ENCODE measurements around the gene ACVR1C.
A peak's percentile ranks its signal among the peaks of the same experiment; 100 is the strongest.
"Not testable (repeated sequence)": the region's sequence is repeated elsewhere in the genome, so short reads cannot be mapped to it uniquely, and the experiment has no call there.

Gene ACVR1C

DNA sequence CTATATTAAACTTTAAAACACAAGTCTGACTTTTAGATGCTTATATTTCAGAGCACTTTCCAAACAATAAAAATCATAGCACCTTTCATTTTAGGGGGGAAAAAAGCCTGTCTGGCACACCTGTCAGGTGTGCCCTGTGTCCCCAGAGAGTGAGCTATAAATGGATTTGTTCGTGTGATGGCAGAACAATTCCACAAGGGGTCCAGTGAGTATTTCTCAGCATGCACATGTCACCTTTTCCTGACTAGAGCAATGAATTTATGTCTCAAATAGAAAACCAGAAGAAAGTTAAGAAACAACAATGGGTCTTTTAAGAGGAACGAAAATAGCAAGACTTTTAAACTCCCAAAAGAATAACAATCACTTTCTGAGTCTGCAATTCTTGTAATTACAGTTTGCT, 55.9 kb downstream of the ACVR1C start:
- no peak for DNase-seq

DNA sequence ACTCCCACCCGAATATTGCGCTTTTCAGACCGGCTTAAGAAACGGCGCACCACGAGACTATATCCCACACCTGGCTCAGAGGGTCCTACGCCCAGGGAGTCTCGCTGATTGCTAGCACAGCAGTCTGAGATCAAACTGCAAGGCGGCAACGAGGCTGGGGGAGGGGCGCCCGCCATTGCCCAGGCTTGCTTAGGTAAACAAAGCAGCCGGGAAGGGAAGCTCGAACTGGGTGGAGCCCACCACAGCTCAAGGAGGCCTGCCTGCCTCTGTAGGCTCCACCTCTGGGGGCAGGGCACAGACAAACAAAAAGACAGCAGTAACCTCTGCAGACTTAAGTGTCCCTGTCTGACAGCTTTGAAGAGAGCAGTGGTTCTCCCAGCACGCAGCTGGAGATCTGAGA, 62.0 kb downstream of the ACVR1C start:
- not testable (repeated sequence) for DNase-seq

DNA sequence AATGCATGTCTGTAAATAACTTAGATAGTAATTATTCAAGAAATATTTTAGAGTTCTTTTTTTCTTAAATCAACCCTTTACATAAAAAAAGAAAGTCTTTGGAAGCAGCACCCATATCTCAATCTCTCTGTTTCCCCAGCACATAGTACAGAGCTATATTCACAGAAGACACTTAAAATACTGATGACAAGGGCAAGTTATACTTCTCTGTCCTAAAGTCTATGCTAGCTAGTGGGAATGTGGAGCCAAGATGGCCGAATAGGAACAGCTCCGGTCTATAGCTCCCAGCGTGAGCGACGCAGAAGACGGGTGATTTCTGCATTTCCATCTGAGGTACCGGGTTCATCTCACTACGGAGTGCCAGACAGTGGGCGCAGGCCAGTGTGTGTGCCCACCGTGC, 62.6 kb downstream of the ACVR1C start:
- not testable (repeated sequence) for DNase-seq

DNA sequence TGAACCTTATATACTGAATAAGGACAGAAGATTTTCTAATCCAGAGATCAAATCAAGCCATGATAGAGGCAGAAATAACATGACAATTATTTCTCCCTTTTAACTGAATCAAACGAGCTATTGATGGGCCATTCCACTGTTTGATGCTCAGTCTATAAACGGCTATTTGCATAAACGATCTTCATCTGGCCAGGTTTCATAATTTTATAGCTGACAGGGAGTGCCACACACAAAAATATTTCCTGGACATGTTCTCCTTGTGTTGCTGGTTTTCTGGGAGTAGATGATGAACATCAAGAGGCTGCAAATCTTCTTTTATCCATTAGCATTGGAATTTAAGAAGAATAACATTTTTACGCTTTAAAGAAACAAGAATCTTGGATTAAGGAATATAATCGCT, 63.1 kb downstream of the ACVR1C start:
- no peak for DNase-seq

DNA sequence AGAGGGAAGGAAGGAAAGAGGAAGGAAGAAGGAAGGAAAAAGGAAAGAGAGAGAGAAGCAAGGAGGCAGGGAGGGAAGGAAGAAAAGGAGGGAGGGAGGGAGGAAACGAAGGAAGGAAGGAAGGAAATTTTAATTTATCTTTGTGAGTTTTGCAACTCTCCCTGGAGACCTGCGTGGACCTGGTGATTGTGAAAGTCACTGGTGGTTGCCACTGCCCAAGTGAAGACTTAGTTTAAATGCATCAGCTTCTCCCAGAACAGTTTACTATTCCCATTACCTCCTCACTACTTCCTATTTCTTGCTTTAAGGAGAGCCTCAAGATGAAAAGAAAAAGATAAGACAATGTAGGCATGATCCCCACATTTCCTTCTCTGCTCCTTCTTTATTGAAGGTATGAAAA, 68.8 kb downstream of the ACVR1C start:
- no peak for DNase-seq

DNA sequence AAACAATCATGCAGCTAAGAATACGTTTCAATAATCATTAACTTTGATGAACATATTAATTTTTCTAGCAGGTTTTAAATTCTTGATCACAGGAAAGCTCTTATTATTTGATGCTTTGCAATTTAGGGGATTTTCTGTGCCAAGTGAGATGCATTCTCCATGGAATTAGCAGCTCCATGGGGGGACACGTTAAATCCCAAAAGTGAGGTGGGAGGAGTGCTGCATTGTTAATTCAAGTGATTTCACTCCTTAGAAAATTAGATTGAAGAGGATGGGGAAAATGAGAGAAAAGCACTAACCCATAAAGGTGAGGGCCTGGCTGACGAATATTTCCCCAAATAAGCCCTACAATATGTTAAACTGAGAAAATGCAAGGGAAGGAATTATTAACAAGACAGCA, 69.2 kb downstream of the ACVR1C start:
- no peak for DNase-seq

DNA sequence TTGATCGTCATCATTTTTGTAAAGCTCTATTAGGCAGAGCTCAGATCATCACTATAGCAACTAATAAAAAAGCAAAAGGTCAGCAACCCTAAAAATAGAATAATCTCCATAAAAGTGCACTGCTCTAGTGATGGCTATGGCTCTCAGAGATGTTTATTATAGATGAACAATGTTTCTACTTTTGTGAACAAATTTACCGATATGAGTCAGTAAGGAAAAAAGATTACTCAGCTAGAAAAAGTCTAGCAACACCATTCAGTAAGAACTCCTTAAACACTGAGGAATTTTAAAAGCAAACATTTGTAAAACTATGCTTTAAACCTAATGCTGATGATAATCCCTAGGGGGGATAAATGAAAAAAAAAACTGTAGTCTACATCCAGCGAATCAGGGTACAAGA, 69.6 kb downstream of the ACVR1C start:
- DNase-seq, result peak; percentile 20

DNA sequence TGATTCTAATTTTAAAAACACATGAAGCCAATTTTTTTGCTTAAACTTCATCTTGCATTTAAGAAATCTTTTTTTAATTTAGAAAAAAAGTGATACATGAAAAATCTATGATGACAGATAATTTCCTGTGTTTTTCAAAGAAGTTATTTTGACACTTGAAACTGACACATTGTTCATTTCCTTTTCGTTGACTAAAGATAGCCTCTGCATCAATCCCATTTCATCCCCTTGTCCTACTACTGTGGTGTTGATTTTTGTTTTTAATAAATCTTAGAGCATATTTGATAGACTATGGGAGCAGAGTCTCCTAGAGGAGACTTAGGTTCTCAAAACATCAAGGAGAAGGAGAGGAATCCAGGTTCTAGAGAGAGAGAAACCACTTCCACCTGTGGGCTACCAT, 70.9 kb downstream of the ACVR1C start:
- no peak for DNase-seq

DNA sequence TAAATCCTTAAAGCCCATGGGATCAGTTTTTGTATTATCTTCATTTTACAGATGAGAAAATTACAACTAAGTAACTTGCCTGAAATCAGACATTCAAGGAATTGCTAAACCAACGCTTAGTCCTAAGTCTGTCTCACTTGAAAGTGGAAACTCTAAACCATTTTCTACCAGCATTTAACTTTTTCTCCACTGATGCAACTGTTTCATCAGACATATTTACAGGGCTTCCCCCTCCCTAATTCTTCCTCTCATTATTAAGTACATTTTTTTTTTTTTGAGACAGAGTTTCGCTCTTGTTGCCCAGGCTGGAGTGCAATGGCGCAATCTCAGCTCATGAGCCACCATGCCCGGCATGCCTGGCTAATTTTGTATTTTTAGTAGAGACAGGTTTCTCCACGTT, 88.6 kb downstream of the ACVR1C start:
- DNase-seq, result no peak

DNA sequence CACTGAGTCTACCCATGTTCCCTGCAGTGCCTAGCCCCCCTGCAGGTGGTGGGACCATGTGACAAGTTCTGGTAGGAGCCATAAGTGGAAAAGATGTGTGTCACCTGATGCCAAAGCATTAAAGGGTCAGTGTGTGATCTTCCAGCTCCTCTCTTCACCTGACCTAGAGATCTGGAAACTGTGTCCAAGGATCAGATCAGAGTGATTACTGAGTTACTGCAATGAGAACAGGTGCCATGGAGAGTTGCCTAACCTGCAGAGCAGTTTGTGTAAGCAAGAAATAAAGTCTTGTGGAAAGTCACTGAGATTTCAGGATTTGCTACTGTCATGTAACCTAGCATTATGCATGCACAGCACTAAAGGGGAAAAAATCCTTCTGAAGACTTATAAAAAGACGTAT, 90.6 kb downstream of the ACVR1C start:
- DNase-seq, result no peak

DNA sequence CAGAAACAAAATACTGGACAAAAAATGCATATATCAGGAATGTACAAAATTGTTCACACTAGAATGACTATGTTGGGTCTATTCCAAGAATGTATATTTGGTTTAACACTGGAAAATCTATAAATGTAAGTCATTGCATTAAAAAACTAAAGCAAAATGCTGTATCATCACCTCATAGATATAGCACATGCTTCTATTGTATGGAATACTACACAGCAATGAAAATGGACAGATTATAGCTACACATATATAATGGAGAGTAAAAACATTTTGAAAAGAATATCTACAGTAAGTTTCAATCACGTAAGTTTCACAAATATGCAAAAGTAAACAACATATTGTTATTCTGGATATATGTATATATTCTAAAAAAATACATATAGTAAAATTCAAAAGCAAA, 91.8 kb downstream of the ACVR1C start:
- DNase-seq, result no peak

DNA sequence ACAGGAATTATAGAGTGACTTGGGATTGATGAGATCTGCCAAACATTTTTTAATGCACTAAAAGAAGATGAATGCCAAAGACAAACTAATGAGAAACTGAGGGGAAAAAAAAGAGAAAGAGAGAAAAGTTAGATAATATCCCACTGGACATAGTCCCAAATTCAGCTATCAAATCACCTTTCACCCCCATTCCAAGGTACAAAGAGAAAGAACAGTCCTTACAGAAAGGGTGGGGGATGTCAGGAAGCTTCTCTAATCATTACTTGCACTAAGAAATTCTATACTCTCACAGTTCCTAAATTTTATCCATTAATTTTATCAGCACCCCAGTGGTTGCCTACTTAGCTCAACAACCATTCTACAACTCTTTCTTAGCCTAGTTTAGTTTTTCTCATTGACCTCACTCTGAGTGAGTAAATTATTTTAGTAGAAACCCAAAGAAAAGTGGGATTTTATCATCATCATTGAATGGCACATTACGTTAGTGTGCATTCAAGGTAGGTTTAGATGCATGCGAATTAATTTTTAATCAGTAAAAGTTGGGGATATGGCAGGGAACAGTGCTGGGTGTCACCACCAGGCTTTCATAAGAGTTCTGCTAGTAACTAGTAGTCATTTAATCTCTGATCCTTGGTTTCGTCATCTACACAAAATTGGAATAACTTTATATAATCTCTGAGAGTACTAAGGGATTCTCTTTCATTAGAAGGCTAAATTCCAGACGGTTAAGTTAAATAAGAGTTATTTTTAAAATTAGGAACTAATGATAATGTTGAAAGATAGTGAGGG, 99.5 kb downstream of the ACVR1C start:
- DNase-seq, result no peak

DNA sequence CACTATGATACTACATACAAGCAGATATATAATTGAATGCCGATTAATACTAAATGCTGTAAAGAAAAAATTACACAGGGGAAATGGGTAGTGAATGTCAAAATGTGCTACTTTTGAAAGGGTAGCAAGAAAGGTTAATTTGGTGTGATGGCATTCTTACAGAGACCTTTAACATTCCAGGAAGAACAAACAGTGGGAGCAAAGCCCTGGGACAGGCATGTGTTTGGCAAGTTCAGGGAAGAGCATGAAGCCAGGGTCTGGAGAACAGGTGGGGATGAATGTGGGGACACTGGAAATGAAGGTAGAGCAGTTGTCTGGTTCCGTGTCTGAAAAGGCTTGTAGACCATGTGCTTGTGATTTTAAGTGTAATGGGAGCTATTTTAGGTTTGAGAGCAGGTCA, 102.6 kb downstream of the ACVR1C start:
- DNase-seq, result no peak

DNA sequence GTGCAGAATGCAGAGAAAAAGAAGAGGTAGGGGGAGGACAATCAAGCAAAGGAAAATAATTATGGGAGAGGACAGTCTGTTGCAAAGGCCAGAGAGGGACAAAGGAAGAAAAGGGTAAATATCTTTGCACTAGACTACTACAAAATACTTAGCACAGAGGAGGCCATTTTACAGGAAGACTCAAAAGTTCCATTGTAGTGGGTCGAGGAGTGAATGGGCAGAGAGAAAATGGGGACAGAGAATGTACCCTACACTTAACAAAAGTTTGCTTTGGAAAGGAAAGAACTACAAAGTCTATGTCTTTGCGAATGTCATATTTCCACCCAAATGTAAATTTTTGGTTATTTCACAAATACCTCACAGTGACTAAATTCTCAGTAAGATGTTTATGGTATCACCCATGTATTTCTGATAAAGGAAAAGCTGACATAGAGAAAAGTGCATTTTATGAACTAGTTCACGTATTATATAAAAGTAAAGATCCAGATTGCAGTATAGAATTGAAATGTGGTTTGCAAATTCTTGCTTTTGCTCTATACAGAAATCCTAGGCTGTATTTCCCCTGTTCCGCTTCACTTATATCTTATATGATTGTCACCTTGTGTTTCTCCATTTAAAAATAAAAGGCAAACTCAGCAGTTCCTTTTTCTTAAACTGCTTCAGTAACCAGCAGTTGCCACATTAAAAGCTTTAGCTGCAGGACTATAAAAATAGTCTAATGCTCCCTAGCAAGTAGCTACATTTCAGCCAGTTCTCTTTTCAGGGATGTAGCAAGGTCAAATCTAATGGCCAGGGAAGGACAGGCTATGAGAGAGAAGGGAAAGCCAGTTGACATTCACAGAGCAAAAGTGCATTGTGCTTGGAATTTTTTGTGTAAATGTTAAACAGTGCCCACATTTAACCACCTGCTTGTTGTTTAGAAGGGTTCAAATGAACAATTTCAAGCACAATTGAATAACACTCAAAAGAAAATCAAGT, 105.1 kb downstream of the ACVR1C start:
- no peak for DNase-seq

DNA sequence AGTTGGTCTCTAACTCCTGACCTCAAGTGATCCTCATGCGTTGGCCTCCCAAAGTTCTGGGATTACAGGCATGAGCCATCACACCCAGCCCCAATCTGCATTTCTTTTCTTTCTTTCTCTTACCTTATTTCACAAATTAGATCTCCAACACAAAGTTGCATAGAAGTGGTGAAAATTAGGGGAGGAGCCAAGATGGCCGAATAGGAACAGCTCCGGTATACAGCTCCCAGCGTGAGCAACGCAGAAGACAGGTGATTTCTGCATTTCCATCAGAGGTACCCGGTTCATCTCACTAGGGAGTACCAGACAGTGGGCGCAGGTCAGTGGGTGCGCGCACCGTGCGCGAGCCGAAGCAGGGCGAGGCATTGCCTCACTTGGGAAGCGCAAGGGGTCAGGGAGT, 113.7 kb downstream of the ACVR1C start:
- not testable (repeated sequence) for DNase-seq

DNA sequence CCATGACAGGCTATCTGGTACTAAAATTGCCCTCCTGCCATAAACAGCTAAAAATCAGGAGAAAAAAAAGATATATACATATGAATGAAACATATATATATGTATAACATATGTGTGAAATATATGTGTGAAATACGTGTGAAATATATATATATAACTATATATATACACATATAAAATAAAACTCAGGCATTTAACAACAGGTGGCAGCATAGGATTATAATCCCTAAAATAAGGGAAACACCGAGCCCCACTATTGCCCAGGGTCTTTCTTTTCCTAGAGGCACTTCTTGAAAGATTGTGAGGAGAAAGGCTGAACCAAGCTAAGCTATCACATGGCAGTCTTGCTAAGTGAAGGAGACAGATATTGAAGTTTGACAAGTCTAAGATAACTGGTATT, 118.9 kb downstream of the ACVR1C start:
- no peak for DNase-seq

DNA sequence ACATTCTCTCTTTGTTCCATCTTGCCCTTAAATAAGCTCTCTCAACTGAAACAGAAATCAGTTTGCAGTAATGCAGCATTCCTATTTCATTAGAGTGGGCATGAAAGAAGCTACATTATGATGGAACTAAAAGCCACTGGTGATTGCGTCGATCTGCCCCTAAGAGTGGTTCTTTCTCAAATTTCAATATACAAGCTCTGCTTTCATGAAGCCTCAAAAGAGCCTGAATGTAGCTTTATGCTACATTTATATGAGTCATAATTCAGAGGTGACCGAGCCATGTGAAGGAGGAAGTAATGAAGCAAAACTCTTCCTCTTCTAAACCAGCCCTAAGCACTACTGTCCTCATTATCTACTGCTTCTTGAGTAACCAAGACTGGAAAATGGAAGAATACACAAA, 120.0 kb downstream of the ACVR1C start:
- DNase-seq, result no peak

DNA sequence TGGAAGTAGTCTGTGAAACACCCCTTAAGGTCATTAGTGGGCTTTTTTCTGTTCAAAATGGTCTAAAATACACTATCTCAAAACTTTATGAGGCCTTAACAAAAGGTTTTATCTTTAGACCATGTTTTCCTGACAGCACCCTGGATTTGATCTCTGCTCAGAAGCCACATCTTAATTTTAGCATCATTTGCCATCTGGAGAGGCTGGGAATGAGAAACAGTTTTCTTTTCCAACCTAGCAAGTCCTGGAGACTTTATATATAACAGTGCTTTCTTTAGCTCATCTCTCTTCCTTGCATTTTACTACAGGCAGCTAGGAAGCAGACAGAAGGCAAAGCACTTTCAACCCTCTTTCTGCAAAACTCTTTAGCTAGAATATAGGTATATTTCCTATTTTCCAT, 122.1 kb downstream of the ACVR1C start:
- DNase-seq, result no peak

DNA sequence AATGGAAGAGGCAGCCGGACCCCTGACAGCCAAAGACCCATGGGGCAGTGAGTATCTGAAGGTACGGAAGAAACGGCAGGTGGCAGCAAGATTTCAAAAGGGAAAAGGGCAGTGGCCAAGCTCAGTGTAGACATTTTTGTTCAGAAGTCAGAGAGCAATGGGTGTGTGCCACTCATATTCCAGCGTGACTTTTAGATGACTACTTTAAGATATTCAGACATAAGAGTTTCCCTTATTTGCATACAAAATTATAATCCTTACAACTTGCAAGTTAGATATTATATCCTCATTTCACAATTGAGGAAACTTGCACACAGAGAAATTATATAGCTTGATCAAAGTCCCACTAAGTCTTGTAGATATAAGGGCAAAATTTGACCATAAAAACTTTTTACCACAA, 124.0 kb downstream of the ACVR1C start:
- no peak for DNase-seq

DNA sequence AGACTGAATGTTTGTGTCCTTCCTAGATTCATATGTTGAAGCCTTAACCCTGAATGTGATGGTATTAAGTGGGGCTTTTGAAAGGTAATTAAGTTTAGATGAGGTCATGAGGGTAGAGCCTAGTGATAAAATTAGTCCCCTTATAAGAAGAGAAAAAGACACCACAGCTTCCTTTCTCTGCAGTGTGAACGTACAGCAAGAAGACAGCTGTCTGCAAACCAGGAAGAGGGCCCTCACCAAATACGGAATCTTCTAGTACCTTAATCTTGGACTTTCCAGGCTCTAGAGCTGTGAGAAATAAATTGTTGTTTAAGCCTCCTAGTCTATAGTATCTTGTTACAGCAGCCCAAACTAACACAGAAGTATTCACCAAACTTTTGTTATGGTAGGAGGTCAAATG, 127.6 kb downstream of the ACVR1C start:
- DNase-seq, result no peak

DNA sequence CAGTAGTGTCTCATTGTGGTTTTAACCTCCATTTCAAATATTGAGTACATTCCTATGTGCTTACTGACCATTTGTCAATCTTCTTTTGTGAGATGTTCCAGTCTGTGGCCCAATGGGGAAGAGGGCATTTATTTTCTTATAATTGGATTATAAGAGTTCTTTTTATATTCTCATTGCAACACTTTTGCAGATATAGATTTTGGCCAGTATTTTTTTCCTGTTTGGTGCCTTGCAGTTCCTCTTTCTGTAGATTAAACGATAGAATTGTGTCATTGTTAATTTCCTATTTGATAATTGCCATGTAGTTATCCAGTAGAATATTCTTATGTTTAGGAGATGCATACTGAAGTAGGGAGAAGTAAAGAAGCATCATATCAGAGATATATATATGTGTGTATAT, 128.3 kb downstream of the ACVR1C start:
- no peak for DNase-seq

DNA sequence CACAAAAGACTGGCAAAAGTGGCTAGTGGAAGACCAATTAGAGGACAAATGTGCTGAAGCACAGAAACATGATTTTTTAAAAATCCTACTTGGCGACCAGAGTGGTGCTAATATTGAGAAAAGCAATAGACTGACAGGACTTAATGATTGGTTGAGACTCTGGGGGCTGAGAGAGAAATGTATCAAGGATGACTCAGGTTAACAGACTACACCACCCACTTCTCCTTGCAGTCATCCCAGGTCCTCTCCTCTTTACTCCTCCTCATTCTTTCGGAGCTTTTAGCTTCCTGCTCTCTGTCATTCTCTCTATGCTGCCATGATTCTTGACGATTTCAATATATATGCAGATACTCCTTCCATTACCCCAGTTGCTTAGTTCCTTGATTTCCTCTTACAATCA, 130.2 kb downstream of the ACVR1C start:
- no peak for DNase-seq

DNA sequence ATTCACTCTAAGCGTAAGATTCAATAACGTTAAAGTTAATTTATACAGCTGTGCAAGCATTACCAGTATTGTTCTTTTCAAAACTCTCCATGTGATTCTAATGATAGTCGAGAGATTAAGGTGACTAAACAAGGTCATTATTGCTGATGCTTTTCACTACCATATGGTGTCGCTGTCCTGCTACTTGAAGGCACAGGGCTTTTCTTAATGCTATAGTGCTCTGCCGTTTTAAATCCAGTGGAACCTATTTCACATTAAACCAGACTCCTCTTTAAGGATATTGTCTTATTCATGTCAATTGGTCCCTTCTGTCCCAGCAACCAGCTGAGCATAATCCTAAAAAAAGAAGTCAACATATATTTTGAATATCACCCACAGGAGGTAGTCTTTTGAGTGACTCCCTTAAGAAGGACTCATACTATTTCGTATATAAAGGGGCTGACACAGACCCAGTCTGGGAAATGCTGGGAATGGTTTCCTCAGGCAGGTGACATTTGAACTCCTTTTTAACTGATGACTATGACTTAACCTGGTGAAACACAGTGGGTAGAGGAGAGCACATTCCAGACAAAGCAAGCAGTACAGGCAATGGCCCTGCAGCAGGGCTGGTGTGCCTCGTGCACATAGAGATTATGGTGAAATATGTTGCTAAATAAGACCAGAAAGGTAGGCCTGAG, 130.9 kb downstream of the ACVR1C start:
- peak; percentile 33 for DNase-seq

All from fibroblast of skin of right quadriceps (primary cell).